ENCODE results near the gene ADRA2C. TPM values are rescaled to one million over a fixed set of nuclear protein-coding genes. Genes with fewer than 3 reads are reported as not detected.

Gene ADRA2C
- total RNA-seq, 2 experiments from 2014 or later: not detected

GRCh38 chr4:3803475-3803847 lies 37.3 kb downstream of the ADRA2C start:
- H3K9me3 ChIP-seq (ENCODE audit: control insufficient read depth in 1 of 2, insufficient read depth in 1 of 2, low read length in 2 of 2): peaks cover 0 to 3% of the 10 kb centered on the region in 2 experiments
- no peak for TF ChIP-seq CTCF (IDR thresholded peaks at IDR 0.05)
- intact Hi-C loops (cut with DNase I, micrococcal nuclease): no loop called here
- ChIA-PET POLR2A (no interaction called here), CTCF (no interaction called here)
- H3K4me1 Mint-ChIP-seq (ENCODE audit: low read depth): no peaks in the 10 kb centered on the region
- DNase-seq (no peak), ATAC-seq (ENCODE audit: poor library complexity) (no peak)
- H3K27me3 Mint-ChIP-seq: peaks cover 13% of the 10 kb centered on the region
- no peaks in the 10 kb centered on the region for H3K36me3 Mint-ChIP-seq (ENCODE audit: low read depth)
- H3K4me3 Mint-ChIP-seq: no peak overlapping the region
- no peaks in the 10 kb centered on the region for H3K9me3 Mint-ChIP-seq
- H3K4me3 ChIP-seq (ENCODE audit: low read length): no peak overlapping the region
- H3K27ac ChIP-seq (ENCODE audit: low read depth in 1 of 2, low read length in 2 of 2): no peak overlapping the region
- no peak overlapping the region for H3K27ac Mint-ChIP-seq
- H3K4me1 ChIP-seq (ENCODE audit: insufficient read depth, low read length): no peaks in the 10 kb centered on the region
- peaks cover 2 to 10% of the 10 kb centered on the region in 2 experiments for H3K27me3 ChIP-seq (ENCODE audit: control insufficient read depth in 1 of 2, insufficient read depth in 2 of 2, low read length in 2 of 2)
- no peaks in the 10 kb centered on the region for H3K36me3 ChIP-seq (ENCODE audit: insufficient read depth, low read length)

- TF ChIP-seq CTCF (IDR thresholded peaks at IDR 0.05): no peak
- Mint-ChIP-seq H3K4me3 (no peak overlapping the region), H3K27me3 (peaks cover 17% of the 10 kb centered on the region), H3K36me3 (ENCODE audit: low read depth) (no peaks in the 10 kb centered on the region), H3K27ac (no peak overlapping the region), H3K9me3 (no peaks in the 10 kb centered on the region), H3K4me1 (ENCODE audit: low read depth) (no peaks in the 10 kb centered on the region)
- CTCF ChIA-PET: no interaction called here
- no peaks in the 10 kb centered on the region for H3K4me1 ChIP-seq (ENCODE audit: insufficient read depth, low read length)
- DNase-seq (no peak), ATAC-seq (ENCODE audit: poor library complexity) (no peak)
- peaks cover 2 to 10% of the 10 kb centered on the region in 2 experiments for H3K27me3 ChIP-seq (ENCODE audit: control insufficient read depth in 1 of 2, insufficient read depth in 2 of 2, low read length in 2 of 2)
- no peak overlapping the region for H3K4me3 ChIP-seq (ENCODE audit: low read length)
- no peak overlapping the region for H3K27ac ChIP-seq (ENCODE audit: low read depth in 1 of 2, low read length in 2 of 2)
- intact Hi-C loops (cut with DNase I, micrococcal nuclease): no loop called here
- H3K36me3 ChIP-seq (ENCODE audit: insufficient read depth, low read length): no peaks in the 10 kb centered on the region
- POLR2A ChIA-PET: no interaction called here
- peaks cover 0 to 3% of the 10 kb centered on the region in 2 experiments for H3K9me3 ChIP-seq (ENCODE audit: control insufficient read depth in 1 of 2, insufficient read depth in 1 of 2, low read length in 2 of 2)
These were observed 37.8 kb downstream of the ADRA2C start for GRCh38 chr4:3803946-3804345.

- ChIA-PET CTCF (no interaction called here), POLR2A (no interaction called here)
- DNase-seq (no peak), ATAC-seq (ENCODE audit: poor library complexity) (no peak)
- Mint-ChIP-seq H3K27me3 (peaks cover 26% of the 10 kb centered on the region), H3K36me3 (ENCODE audit: low read depth) (no peaks in the 10 kb centered on the region), H3K4me3 (no peak overlapping the region), H3K4me1 (ENCODE audit: low read depth) (no peaks in the 10 kb centered on the region), H3K9me3 (no peaks in the 10 kb centered on the region), H3K27ac (no peak overlapping the region)
- Histone ChIP-seq H3K4me3 (ENCODE audit: low read length) (no peak overlapping the region), H3K4me1 (ENCODE audit: insufficient read depth, low read length) (no peaks in the 10 kb centered on the region), H3K36me3 (ENCODE audit: insufficient read depth, low read length) (no peaks in the 10 kb centered on the region), H3K27me3 (ENCODE audit: control insufficient read depth in 1 of 2, insufficient read depth in 2 of 2, low read length in 2 of 2) (peaks cover 2 to 10% of the 10 kb centered on the region in 2 experiments), H3K9me3 (ENCODE audit: control insufficient read depth in 1 of 2, insufficient read depth in 1 of 2, low read length in 2 of 2) (peaks cover 0 to 3% of the 10 kb centered on the region in 2 experiments), H3K27ac (ENCODE audit: low read depth in 1 of 2, low read length in 2 of 2) (no peak overlapping the region)
- TF ChIP-seq CTCF (IDR thresholded peaks at IDR 0.05): no peak
- intact Hi-C loops (cut with DNase I, micrococcal nuclease): no loop called here
These were observed 38.8 kb downstream of the ADRA2C start for GRCh38 chr4:3805026-3805425.
